ENCODE data around the gene CCDC178. TPM values are rescaled to one million over a fixed set of nuclear protein-coding genes. Genes with fewer than 3 reads are reported as not detected.

The CCDC178 gene
- total and polyA plus RNA-seq, 10 donors = 4.0 to 17.4 (median 8.0) TPM

GRCh38 chr18:32896776-32897547 lies 543.6 kb downstream of the CCDC178 start:
- Histone ChIP-seq H3K4me1 (no peaks in the 10 kb centered on the region), H3K27ac (no peak overlapping the region), H3K36me3 (no peaks in the 10 kb centered on the region), H3K4me3 (no peak overlapping the region), H3K27me3 (replicated peaks in 1 of 7) (no peaks in the 10 kb centered on the region), H3K9me3 (peaks cover 0 to 21% (median 10%) of the 10 kb centered on the region in 8 donors)
- intact Hi-C loops (cut with DNase I; ENCODE audit: low total_unique reads) = no loop called here
- WGBS, 5 donors = 59 to 87% (median 60%) methylated on average over 4 of the region's 4 CpGs
- TF ChIP-seq POLR2A (IDR thresholded peaks at IDR 0.05) (no peak), CTCF (IDR thresholded peaks at IDR 0.05 in 8 of 11, conservative IDR thresholded peaks at IDR 0.05 in 3 of 11) (no peak), POLR2AphosphoS5 (IDR thresholded peaks at IDR 0.05) (no peak)
- DNase-seq = no peak

GRCh38 chr18:32893915-32894314 lies 546.6 kb downstream of the CCDC178 start:
- intact Hi-C loops (cut with DNase I; ENCODE audit: low total_unique reads) = no loop called here
- H3K9me3 ChIP-seq = peaks cover 0 to 21% (median 10%) of the 10 kb centered on the region in 8 donors
- no peaks in the 10 kb centered on the region for H3K27me3 ChIP-seq (replicated peaks in 1 of 7)
- no peaks in the 10 kb centered on the region for H3K36me3 ChIP-seq
- H3K4me1 ChIP-seq = peaks cover 0 to 11% (median 6%) of the 10 kb centered on the region in 6 donors
- H3K4me3 ChIP-seq = no peak overlapping the region
- 80 to 88% (median 82%) methylated on average over 7 of the region's 7 CpGs for WGBS, 5 donors
- DNase-seq = no peak
- no peak overlapping the region for H3K27ac ChIP-seq
- TF ChIP-seq POLR2A (IDR thresholded peaks at IDR 0.05) = no peak
- TF ChIP-seq CTCF (IDR thresholded peaks at IDR 0.05 in 8 of 11, conservative IDR thresholded peaks at IDR 0.05 in 3 of 11) = peak in 1 of 11 experiments; percentile 18

- H3K27me3 ChIP-seq (replicated peaks in 1 of 7) = no peaks in the 10 kb centered on the region
- peaks cover 0 to 12% (median 7%) of the 10 kb centered on the region in 6 donors for H3K4me1 ChIP-seq
- H3K9me3 ChIP-seq = peaks cover 0 to 9% (median under 1%) of the 10 kb centered on the region in 8 donors
- DNase-seq = no peak
- no peaks in the 10 kb centered on the region for H3K36me3 ChIP-seq
- intact Hi-C loops (cut with DNase I; ENCODE audit: low total_unique reads) = no loop called here
- TF ChIP-seq POLR2AphosphoS5 (IDR thresholded peaks at IDR 0.05) (no peak), CTCF (IDR thresholded peaks at IDR 0.05 in 8 of 11, conservative IDR thresholded peaks at IDR 0.05 in 3 of 11) (peak in 2 of 11 experiments; percentile 5 to 30), POLR2A (IDR thresholded peaks at IDR 0.05) (no peak)
- 73 to 81% (median 78%) methylated on average over 3 of the region's 3 CpGs for WGBS, 5 donors
- H3K27ac ChIP-seq = no peak overlapping the region
- no peak overlapping the region for H3K4me3 ChIP-seq
These were observed 548.7 kb downstream of the CCDC178 start for GRCh38 chr18:32891797-32892196.

GRCh38 chr18:32891130-32891529 lies 549.4 kb downstream of the CCDC178 start:
- Histone ChIP-seq H3K4me3 (no peak overlapping the region), H3K36me3 (no peaks in the 10 kb centered on the region), H3K27me3 (replicated peaks in 1 of 7) (no peaks in the 10 kb centered on the region), H3K27ac (no peak overlapping the region), H3K4me1 (peaks cover 0 to 15% (median 7%) of the 10 kb centered on the region in 6 donors), H3K9me3 (peaks cover 0 to 2% (median 0%) of the 10 kb centered on the region in 8 donors)
- WGBS, 5 donors = 57 to 73% (median 61%) methylated on average over 2 of the region's 2 CpGs
- DNase-seq = no peak
- intact Hi-C loops (cut with DNase I; ENCODE audit: low total_unique reads) = no loop called here
- TF ChIP-seq POLR2A (IDR thresholded peaks at IDR 0.05) = no peak
- TF ChIP-seq POLR2AphosphoS5 (IDR thresholded peaks at IDR 0.05) = no peak
- TF ChIP-seq CTCF (IDR thresholded peaks at IDR 0.05 in 8 of 11, conservative IDR thresholded peaks at IDR 0.05 in 3 of 11) = no peak
